ENCODE measurements around the gene FUBP3.

FUBP3 gene

GRCh38 chr9:130630506-130631330, 51.3 kb downstream of the FUBP3 start:
- DNase-seq (no peak), ATAC-seq (replicated peaks) (no peak)
- no peaks in the 10 kb centered on the region for H3K27me3 Mint-ChIP-seq
- no peak overlapping the region for H3K4me3 Mint-ChIP-seq
- H3K27ac Mint-ChIP-seq: no peak overlapping the region
- H3K4me1 Mint-ChIP-seq: no peaks in the 10 kb centered on the region
- H3K36me3 Mint-ChIP-seq: peaks cover 48 to 76% of the 10 kb centered on the region in 2 donors
- no peaks in the 10 kb centered on the region for H3K9me3 Mint-ChIP-seq

- Mint-ChIP-seq H3K4me1 (no peaks in the 10 kb centered on the region), H3K9me3 (no peaks in the 10 kb centered on the region), H3K4me3 (no peak overlapping the region), H3K27me3 (no peaks in the 10 kb centered on the region), H3K27ac (peak overlapping the region; percentile 20), H3K36me3 (peaks cover 48 to 76% of the 10 kb centered on the region in 2 donors)
- DNase-seq (no peak), ATAC-seq (replicated peaks) (no peak)
Measured at GRCh38 chr9:130631331-130632080, 52.1 kb downstream of the FUBP3 start.

- no peak for DNase-seq
- H3K36me3 Mint-ChIP-seq: peaks cover 44 to 70% of the 10 kb centered on the region in 2 donors
- no peaks in the 10 kb centered on the region for H3K9me3 Mint-ChIP-seq
- H3K4me1 Mint-ChIP-seq: no peaks in the 10 kb centered on the region
- no peak for ATAC-seq (replicated peaks)
- no peak overlapping the region for H3K4me3 Mint-ChIP-seq
- H3K27me3 Mint-ChIP-seq: no peaks in the 10 kb centered on the region
- no peak overlapping the region for H3K27ac Mint-ChIP-seq
Measured at GRCh38 chr9:130632081-130632710, 52.8 kb downstream of the FUBP3 start.

GRCh38 chr9:130632841-130633240, 53.5 kb downstream of the FUBP3 start:
- Mint-ChIP-seq H3K4me1 (no peaks in the 10 kb centered on the region), H3K9me3 (no peaks in the 10 kb centered on the region), H3K36me3 (peaks cover 44 to 72% of the 10 kb centered on the region in 2 donors), H3K27me3 (no peaks in the 10 kb centered on the region), H3K27ac (no peak overlapping the region), H3K4me3 (no peak overlapping the region)
- DNase-seq (no peak), ATAC-seq (replicated peaks) (no peak)

- H3K36me3 Mint-ChIP-seq: peaks cover 43 to 72% of the 10 kb centered on the region in 2 donors
- H3K27ac Mint-ChIP-seq: no peak overlapping the region
- DNase-seq: no peak
- ATAC-seq (replicated peaks): no peak
- H3K9me3 Mint-ChIP-seq: no peaks in the 10 kb centered on the region
- no peak overlapping the region for H3K4me3 Mint-ChIP-seq
- H3K4me1 Mint-ChIP-seq: no peaks in the 10 kb centered on the region
- H3K27me3 Mint-ChIP-seq: no peaks in the 10 kb centered on the region
Measured at GRCh38 chr9:130633336-130634190, 54.2 kb downstream of the FUBP3 start.

GRCh38 chr9:130634191-130634768, 54.9 kb downstream of the FUBP3 start:
- no peaks in the 10 kb centered on the region for H3K4me1 Mint-ChIP-seq
- ATAC-seq (replicated peaks): no peak
- no peaks in the 10 kb centered on the region for H3K27me3 Mint-ChIP-seq
- no peak overlapping the region for H3K27ac Mint-ChIP-seq
- DNase-seq: no peak
- no peaks in the 10 kb centered on the region for H3K9me3 Mint-ChIP-seq
- peaks cover 48 to 78% of the 10 kb centered on the region in 2 donors for H3K36me3 Mint-ChIP-seq
- H3K4me3 Mint-ChIP-seq: no peak overlapping the region

GRCh38 chr9:130634801-130635200, 55.4 kb downstream of the FUBP3 start:
- Mint-ChIP-seq H3K4me1 (no peaks in the 10 kb centered on the region), H3K9me3 (no peaks in the 10 kb centered on the region), H3K27me3 (no peaks in the 10 kb centered on the region), H3K4me3 (no peak overlapping the region), H3K36me3 (peaks cover 48 to 75% of the 10 kb centered on the region in 2 donors), H3K27ac (peak overlapping the region; percentile 74)
- DNase-seq: no peak
- ATAC-seq (replicated peaks): no peak

- Mint-ChIP-seq H3K36me3 (peaks cover 43 to 70% of the 10 kb centered on the region in 2 donors), H3K27ac (no peak overlapping the region)
Measured at GRCh38 chr9:130635306-130635705, 55.9 kb downstream of the FUBP3 start.

GRCh38 chr9:130635721-130636647, 56.6 kb downstream of the FUBP3 start:
- H3K27ac Mint-ChIP-seq: no peak overlapping the region
- no peaks in the 10 kb centered on the region for H3K27me3 Mint-ChIP-seq
- DNase-seq (no peak), ATAC-seq (replicated peaks) (no peak)
- H3K36me3 Mint-ChIP-seq: peaks cover 41 to 66% of the 10 kb centered on the region in 2 donors
- H3K4me3 Mint-ChIP-seq: no peak overlapping the region
- no peaks in the 10 kb centered on the region for H3K9me3 Mint-ChIP-seq
- H3K4me1 Mint-ChIP-seq: no peaks in the 10 kb centered on the region

More at GRCh38 chr9:130635306-130635705, 55.9 kb downstream of the FUBP3 start:
- no peak overlapping the region for H3K4me3 Mint-ChIP-seq
- ATAC-seq (replicated peaks): no peak
- DNase-seq: no peak
- no peaks in the 10 kb centered on the region for H3K9me3 Mint-ChIP-seq
- H3K27me3 Mint-ChIP-seq: no peaks in the 10 kb centered on the region
- H3K4me1 Mint-ChIP-seq: no peaks in the 10 kb centered on the region

- no peaks in the 10 kb centered on the region for H3K4me1 Mint-ChIP-seq
- DNase-seq: no peak
- H3K9me3 Mint-ChIP-seq: no peaks in the 10 kb centered on the region
- H3K27me3 Mint-ChIP-seq: no peaks in the 10 kb centered on the region
- H3K4me3 Mint-ChIP-seq: no peak overlapping the region
- H3K27ac Mint-ChIP-seq: no peak overlapping the region
- no peak for ATAC-seq (replicated peaks)
- peaks cover 38 to 61% of the 10 kb centered on the region in 2 donors for H3K36me3 Mint-ChIP-seq
Measured at GRCh38 chr9:130636648-130637020, 57.3 kb downstream of the FUBP3 start.

GRCh38 chr9:130638284-130639123, 59.1 kb downstream of the FUBP3 start:
- Mint-ChIP-seq H3K36me3 (peaks cover 25 to 43% of the 10 kb centered on the region in 2 donors), H3K27ac (no peak overlapping the region), H3K27me3 (no peaks in the 10 kb centered on the region), H3K9me3 (no peaks in the 10 kb centered on the region), H3K4me3 (no peak overlapping the region), H3K4me1 (no peaks in the 10 kb centered on the region)
- no peak for ATAC-seq (replicated peaks)
- DNase-seq: no peak

GRCh38 chr9:130639124-130639765, 59.9 kb downstream of the FUBP3 start:
- Mint-ChIP-seq H3K27me3 (no peaks in the 10 kb centered on the region), H3K27ac (no peak overlapping the region), H3K4me3 (no peak overlapping the region), H3K9me3 (no peaks in the 10 kb centered on the region), H3K36me3 (peaks cover 25 to 37% of the 10 kb centered on the region in 2 donors), H3K4me1 (no peaks in the 10 kb centered on the region)
- DNase-seq (no peak), ATAC-seq (replicated peaks) (no peak)
